A549 (cell line): Measurements from ENCODE around the gene PJVK. TPM values are rescaled to one million over a fixed set of nuclear protein-coding genes. Genes with fewer than 3 reads are reported as not detected.

Experiments used
- ATAC-seq, 2 experiments: fragments of 200-7000 bp in 1 of 2; fragments of >200 bp in 1 of 2; cut with Nextera tagmentation in 1 of 2; cut with Tn5 transposase in 1 of 2; 3 replicates each; pipeline versions ENCODE4 v1.8.0 to v1.9.1; 2018 to 2020; ENCODE audit warnings: mild to moderate bottlenecking in 1 of 2, moderate library complexity in 1 of 2
- CTCF ChIA-PET: fragments of 300-600 bp; sonication (Branson Sonifier 250); formaldehyde crosslinking; extraction: SDS; loops from one replicate; lab custom pipeline; 2021; ENCODE audit warnings: antibody characterized with exemption, inconsistent platforms; lab: Yijun Ruan, JAX
- POLR2A ChIA-PET: fragments of 350-600 bp; formaldehyde crosslinking; extraction: SDS; loops from one replicate; lab custom pipeline; 2021; ENCODE audit warnings: antibody characterized with exemption, inconsistent platforms; lab: Yijun Ruan, JAX
- DNase-seq, 2 experiments: peaks; one replicate each; pipeline versions ENCODE4 v3.0.0 to v3.0.0-alpha.2; 2011 to 2016; ENCODE audit warnings: low read depth in 1 of 2, low spot score in 1 of 2
- FAIRE-seq: peaks from 2 replicates; lab custom pipeline; 2011; peaks lifted over from hg19 to GRCh38; lab: Jason Lieb, UNC
- H3K27ac ChIP-seq, 2 experiments: fragments of >200 bp; sonication (Bioruptor Twin); formaldehyde crosslinking; 3 replicates each; pipeline ENCODE4 v1.5.1; 2016 to 2017
- H3K4me1 ChIP-seq: fragments of >200 bp; sonication (Bioruptor Twin); formaldehyde crosslinking; 3 replicates; pipeline ENCODE4 v1.6.1; 2016
- H3K4me2 ChIP-seq: fragments of >200 bp; sonication (Bioruptor Twin); formaldehyde crosslinking; 3 replicates; pipeline ENCODE4 v1.6.1; 2016
- H3K4me3 ChIP-seq: fragments of >200 bp; sonication (Bioruptor Twin); formaldehyde crosslinking; 3 replicates; pipeline ENCODE4 v1.5.1; 2016
- H3K9me3 ChIP-seq: fragments of >200 bp; sonication (Bioruptor Twin); formaldehyde crosslinking; 3 replicates; pipeline ENCODE4 v1.6.1; 2016
- CBX2 ChIP-seq: fragments of 200-600 bp; sonication (generic); IDR thresholded peaks from 2 replicates; pipeline ENCODE4 v1.6.1; 2016; ENCODE audit warnings: low read depth, mild to moderate bottlenecking, borderline replicate concordance
- CBX8 ChIP-seq: fragments of 200-600 bp; sonication (generic); IDR thresholded peaks from 2 replicates; pipeline ENCODE4 v1.6.1; 2016
- CHD2 ChIP-seq: fragments of 150-350 bp; IDR thresholded peaks from 2 replicates; pipeline ENCODE4 v1.6.1; 2014; ENCODE audit warnings: low read length; ENCODE audit not compliant: partially characterized antibody
- CHD4 ChIP-seq: fragments of 200-600 bp; sonication (generic); IDR thresholded peaks from 2 replicates; pipeline ENCODE4 v1.6.1; 2016; ENCODE audit warnings: antibody characterized with exemption, mild to moderate bottlenecking, borderline replicate concordance
- ESRRA ChIP-seq: fragments of 150-350 bp; IDR thresholded peaks from 2 replicates; pipeline ENCODE4 v1.6.1; 2014; ENCODE audit warnings: mild to moderate bottlenecking, low read length, borderline replicate concordance
- FOSB ChIP-seq: fragments of 250-450 bp; sonication (Bioruptor Pico); IDR thresholded peaks from 2 replicates; pipeline ENCODE4 v1.5.0; 2020; ENCODE audit warnings: mild to moderate bottlenecking, moderate library complexity
- HDAC2 ChIP-seq: fragments of 200-600 bp; sonication (generic); IDR thresholded peaks from 2 replicates; pipeline ENCODE4 v1.6.1; 2016
- HEYL ChIP-seq: fragments of 250-450 bp; sonication (Bioruptor Pico); IDR thresholded peaks from 2 replicates; pipeline ENCODE4 v1.8.0; 2021; ENCODE audit warnings: mild to moderate bottlenecking, moderate library complexity
- JUN ChIP-seq, 2 experiments: fragments of >200 bp; sonication (Bioruptor Twin); formaldehyde crosslinking; IDR thresholded peaks; 2 replicates in 1 of 2; 3 replicates in 1 of 2; pipeline ENCODE4 v1.6.1; 2016 to 2017
- JUNB ChIP-seq: fragments of >200 bp; sonication (Bioruptor Twin); formaldehyde crosslinking; IDR thresholded peaks from 2 replicates; pipeline ENCODE4 v1.6.1; 2016
- KDM1A ChIP-seq: fragments of 200-600 bp; sonication (generic); IDR thresholded peaks from 2 replicates; pipeline ENCODE4 v1.6.1; 2016; ENCODE audit warnings: low read depth, mild to moderate bottlenecking
- MAFK ChIP-seq: fragments of 450-650 bp; IDR thresholded peaks from 2 replicates; pipeline ENCODE4 v1.6.1; 2014; ENCODE audit not compliant: partially characterized antibody
- MYC ChIP-seq: IDR thresholded peaks from 2 replicates; pipeline ENCODE4 v1.6.1; 2012; ENCODE audit warnings: mild to moderate bottlenecking, inconsistent platforms, low read length, improper control_type of control experiment, borderline replicate concordance
- NPAS2 ChIP-seq: fragments of 250-450 bp; sonication (Bioruptor Pico); IDR thresholded peaks from 2 replicates; pipeline ENCODE4 v1.8.0; 2022; ENCODE audit warnings: mild to moderate bottlenecking, moderate library complexity, borderline replicate concordance
- POLR2A ChIP-seq: IDR thresholded peaks from 2 replicates; pipeline ENCODE4 v1.6.1; 2012; ENCODE audit warnings: mild to moderate bottlenecking, low read length
- RARB ChIP-seq: fragments of 250-450 bp; sonication (Bioruptor Pico); IDR thresholded peaks from 2 replicates; pipeline ENCODE4 v1.8.0; 2021; ENCODE audit warnings: mild to moderate bottlenecking, moderate library complexity
- SMC3 ChIP-seq: fragments of >200 bp; sonication (Bioruptor Twin); formaldehyde crosslinking; IDR thresholded peaks from 3 replicates; pipeline ENCODE4 v1.6.1; 2018; ENCODE audit warnings: inconsistent platforms
- SREBF2 ChIP-seq: fragments of 450-650 bp; IDR thresholded peaks from 2 replicates; pipeline ENCODE4 v1.6.1; 2014; ENCODE audit warnings: mild to moderate bottlenecking, moderate library complexity
- TFCP2L1 ChIP-seq: fragments of 250-450 bp; sonication (Bioruptor Pico); IDR thresholded peaks from 2 replicates; pipeline ENCODE4 v1.5.0; 2021; ENCODE audit warnings: mild to moderate bottlenecking
- TP53 ChIP-seq: fragments of 250-450 bp; sonication (Bioruptor Pico); IDR thresholded peaks from 2 replicates; pipeline ENCODE4 v1.5.0; 2021; ENCODE audit warnings: mild to moderate bottlenecking, moderate library complexity
- ZC3H11A ChIP-seq: fragments of 450-650 bp; IDR thresholded peaks from 2 replicates; pipeline ENCODE4 v1.6.1; 2014; ENCODE audit warnings: antibody characterized with exemption, mild to moderate bottlenecking
- ZFP36 ChIP-seq: fragments of 450-650 bp; IDR thresholded peaks from 2 replicates; pipeline ENCODE4 v1.6.1; 2014; ENCODE audit warnings: borderline replicate concordance; ENCODE audit not compliant: partially characterized antibody
- ZSCAN20 ChIP-seq: fragments of 250-450 bp; sonication (Bioruptor Pico); IDR thresholded peaks from 2 replicates; pipeline ENCODE4 v1.8.0; 2022; ENCODE audit warnings: mild to moderate bottlenecking, moderate library complexity
- WGBS: methylation state at CpG from one replicate; pipeline ENCODE4 v1.1.6; 2017; ENCODE audit errors: missing lambda C conversion rate; 5-methylcytosine and 5-hydroxymethylcytosine counted together
- polyA plus RNA-seq, 4 experiments: library from polyadenylated mRNA; depleted of rRNA in 3 of 4; stranded (reverse); fragments of >200 nt; fragmentation: RNase III in 1 of 4; extraction: RNeasy Plus Mini Kit Qiagen cat#74134 plus additional on column Dnase treatment in 1 of 4; gene quantifications; 2 replicates in 3 of 4; 3 replicates in 1 of 4; pipeline ENCODE4 v1.2.3, GENCODE V29; 2011 to 2017
- TF ChIP-seq, protein P1 (sequence below): IDR thresholded peaks from 2 replicates; pipeline ENCODE4 v1.6.1; 2012
- TF ChIP-seq, protein P2 (sequence below): fragments of >200 bp; sonication (Bioruptor Twin); formaldehyde crosslinking; IDR thresholded peaks from 3 replicates; pipeline ENCODE4 v1.6.1; 2016
- TF ChIP-seq, protein P3 (sequence below): fragments of >200 bp; sonication (Bioruptor Twin); formaldehyde crosslinking; IDR thresholded peaks from 2 replicates; pipeline ENCODE4 v1.6.1; 2016
- TF ChIP-seq, protein P4 (sequence below): fragments of 200-600 bp; sonication (generic); IDR thresholded peaks from 2 replicates; pipeline ENCODE4 v1.6.1; 2016; ENCODE audit warnings: antibody characterized with exemption, mild to moderate bottlenecking, moderate library complexity
- TF ChIP-seq, protein P5 (sequence below): fragments of 150-350 bp; IDR thresholded peaks from 2 replicates; pipeline ENCODE4 v1.6.1; 2014; ENCODE audit warnings: low read depth, mild to moderate bottlenecking, low read length

Gene PJVK
- polyA plus RNA-seq, 2 of the 4 experiments (the other 2 are of a cell fraction) = 3.6 to 10.1 TPM

DNA sequence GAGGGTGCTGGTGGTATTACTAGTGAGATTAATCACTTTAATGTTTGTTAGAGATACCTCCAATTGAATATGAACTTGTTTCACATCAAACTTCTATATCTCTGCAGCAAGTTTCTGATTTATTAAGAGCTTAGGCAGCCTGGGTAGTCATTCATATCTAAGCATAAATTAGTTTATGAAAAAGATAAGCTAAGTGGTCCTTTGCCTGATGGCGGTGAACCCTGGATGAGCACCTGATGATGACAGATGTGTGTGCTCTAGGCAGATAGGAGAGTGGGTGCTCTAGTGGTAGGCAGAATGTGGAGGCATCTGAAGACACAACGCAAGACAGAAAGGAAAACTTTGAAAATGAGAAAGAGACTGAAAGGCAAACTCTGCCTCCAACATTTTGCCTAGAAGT lies 22.2 kb downstream of the PJVK start (continued):
- TF ChIP-seq TP53 (CRISPR knock-in tag) = no peak
- TF ChIP-seq MAFK = no peak
- TF ChIP-seq, protein P1, sequence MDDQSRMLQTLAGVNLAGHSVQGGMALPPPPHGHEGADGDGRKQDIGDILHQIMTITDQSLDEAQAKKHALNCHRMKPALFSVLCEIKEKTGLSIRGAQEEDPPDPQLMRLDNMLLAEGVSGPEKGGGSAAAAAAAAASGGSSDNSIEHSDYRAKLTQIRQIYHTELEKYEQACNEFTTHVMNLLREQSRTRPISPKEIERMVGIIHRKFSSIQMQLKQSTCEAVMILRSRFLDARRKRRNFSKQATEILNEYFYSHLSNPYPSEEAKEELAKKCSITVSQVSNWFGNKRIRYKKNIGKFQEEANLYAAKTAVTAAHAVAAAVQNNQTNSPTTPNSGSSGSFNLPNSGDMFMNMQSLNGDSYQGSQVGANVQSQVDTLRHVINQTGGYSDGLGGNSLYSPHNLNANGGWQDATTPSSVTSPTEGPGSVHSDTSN = no peak
- TF ChIP-seq, protein P2, sequence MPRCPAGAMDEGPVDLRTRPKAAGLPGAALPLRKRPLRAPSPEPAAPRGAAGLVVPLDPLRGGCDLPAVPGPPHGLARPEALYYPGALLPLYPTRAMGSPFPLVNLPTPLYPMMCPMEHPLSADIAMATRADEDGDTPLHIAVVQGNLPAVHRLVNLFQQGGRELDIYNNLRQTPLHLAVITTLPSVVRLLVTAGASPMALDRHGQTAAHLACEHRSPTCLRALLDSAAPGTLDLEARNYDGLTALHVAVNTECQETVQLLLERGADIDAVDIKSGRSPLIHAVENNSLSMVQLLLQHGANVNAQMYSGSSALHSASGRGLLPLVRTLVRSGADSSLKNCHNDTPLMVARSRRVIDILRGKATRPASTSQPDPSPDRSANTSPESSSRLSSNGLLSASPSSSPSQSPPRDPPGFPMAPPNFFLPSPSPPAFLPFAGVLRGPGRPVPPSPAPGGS = no peak
- TF ChIP-seq JUN (IDR thresholded peaks at IDR 0.05) = no peak
- no peak for TF ChIP-seq FOSB

DNA sequence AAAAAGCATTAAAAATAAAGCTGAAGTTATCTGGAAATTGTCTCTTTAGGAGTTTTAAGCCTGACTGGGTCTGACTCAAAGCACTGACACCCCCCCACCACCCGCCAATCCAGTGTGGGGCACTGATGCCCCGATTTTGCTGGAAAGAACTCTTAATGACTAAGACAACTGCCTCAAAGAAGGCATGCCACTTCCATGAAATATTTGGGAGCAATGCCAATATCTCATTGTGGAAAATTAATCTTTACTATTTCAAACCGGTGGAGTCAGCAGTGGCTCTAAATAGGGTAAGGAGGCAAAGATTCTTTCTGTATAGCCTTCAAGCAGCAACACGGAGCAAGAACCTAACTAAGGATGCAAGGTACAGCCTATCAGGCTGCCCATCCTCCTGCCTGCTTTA lies 22.8 kb downstream of the PJVK start:
- FAIRE-seq = no peak
- ChIA-PET POLR2A (interaction anchor here (0.9 kb wide), 1 partner anchor 23 kb away, joined by 4 read pairs; the partner anchor contains the start of genes PJVK and PRKRA), CTCF (no interaction called here)
- no peak overlapping the region for H3K27ac ChIP-seq
- WGBS = 62% methylated on average over 4 of the region's 4 CpGs
- no peak overlapping the region for H3K4me2 ChIP-seq
- H3K4me3 ChIP-seq = no peak overlapping the region
- no peaks in the 10 kb centered on the region for H3K9me3 ChIP-seq
- no peak for DNase-seq
- ATAC-seq = no peak
- TF ChIP-seq MAFK (no peak), ZSCAN20 (CRISPR knock-in tag) (no peak), CHD2 (no peak), POLR2A (no peak), RARB (CRISPR knock-in tag) (no peak), KDM1A (no peak), HEYL (no peak), TP53 (CRISPR knock-in tag) (no peak), ZC3H11A (no peak), NPAS2 (CRISPR knock-in tag) (no peak)
- peaks cover 14% of the 10 kb centered on the region for H3K4me1 ChIP-seq

DNA sequence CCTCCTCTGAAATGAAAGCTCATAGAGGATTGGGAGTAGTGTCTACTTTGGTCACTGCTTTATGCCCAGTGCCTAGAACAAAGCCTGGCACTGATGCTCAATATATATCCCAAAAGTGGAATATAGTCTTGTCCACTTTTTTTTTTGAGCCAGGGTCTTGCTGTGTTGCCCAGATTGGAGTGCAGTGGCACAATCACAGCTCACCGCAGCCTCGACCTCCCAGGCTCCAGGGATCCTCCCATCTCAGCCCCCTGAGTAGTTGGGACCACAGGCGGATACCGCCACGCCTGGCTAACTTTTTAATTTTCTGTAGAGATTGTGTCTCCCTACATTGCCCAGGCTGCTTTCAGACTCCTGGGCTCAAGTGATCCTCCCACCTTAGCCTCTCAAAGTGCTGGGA lies 23.4 kb downstream of the PJVK start:
- no peak for FAIRE-seq
- no peak for DNase-seq
- CTCF ChIA-PET = interaction anchor here (0.7 to 2.1 kb wide), 2 partner anchors 24 to 351 kb away, joined by 3 to 4 read pairs; no protein-coding TSS in a partner anchor
- no peak for ATAC-seq
- 94% methylated on average over 5 of the region's 5 CpGs for WGBS
- no peak overlapping the region for H3K4me2 ChIP-seq
- H3K4me1 ChIP-seq = peaks cover 18% of the 10 kb centered on the region
- no peaks in the 10 kb centered on the region for H3K9me3 ChIP-seq
- no peak overlapping the region for H3K4me3 ChIP-seq
- TF ChIP-seq ZFP36 (no peak), CBX2 (no peak), SMC3 (no peak), CHD4 (no peak), TFCP2L1 (CRISPR knock-in tag) (no peak), JUNB (no peak), TP53 (CRISPR knock-in tag) (no peak), RARB (CRISPR knock-in tag) (no peak), ESRRA (no peak), HDAC2 (no peak), ZC3H11A (no peak), CBX8 (no peak), SREBF2 (no peak), HEYL (no peak), MYC (no peak)
- TF ChIP-seq, protein P3, sequence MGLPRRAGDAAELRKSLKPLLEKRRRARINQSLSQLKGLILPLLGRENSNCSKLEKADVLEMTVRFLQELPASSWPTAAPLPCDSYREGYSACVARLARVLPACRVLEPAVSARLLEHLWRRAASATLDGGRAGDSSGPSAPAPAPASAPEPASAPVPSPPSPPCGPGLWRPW = no peak
- TF ChIP-seq, protein P4, sequence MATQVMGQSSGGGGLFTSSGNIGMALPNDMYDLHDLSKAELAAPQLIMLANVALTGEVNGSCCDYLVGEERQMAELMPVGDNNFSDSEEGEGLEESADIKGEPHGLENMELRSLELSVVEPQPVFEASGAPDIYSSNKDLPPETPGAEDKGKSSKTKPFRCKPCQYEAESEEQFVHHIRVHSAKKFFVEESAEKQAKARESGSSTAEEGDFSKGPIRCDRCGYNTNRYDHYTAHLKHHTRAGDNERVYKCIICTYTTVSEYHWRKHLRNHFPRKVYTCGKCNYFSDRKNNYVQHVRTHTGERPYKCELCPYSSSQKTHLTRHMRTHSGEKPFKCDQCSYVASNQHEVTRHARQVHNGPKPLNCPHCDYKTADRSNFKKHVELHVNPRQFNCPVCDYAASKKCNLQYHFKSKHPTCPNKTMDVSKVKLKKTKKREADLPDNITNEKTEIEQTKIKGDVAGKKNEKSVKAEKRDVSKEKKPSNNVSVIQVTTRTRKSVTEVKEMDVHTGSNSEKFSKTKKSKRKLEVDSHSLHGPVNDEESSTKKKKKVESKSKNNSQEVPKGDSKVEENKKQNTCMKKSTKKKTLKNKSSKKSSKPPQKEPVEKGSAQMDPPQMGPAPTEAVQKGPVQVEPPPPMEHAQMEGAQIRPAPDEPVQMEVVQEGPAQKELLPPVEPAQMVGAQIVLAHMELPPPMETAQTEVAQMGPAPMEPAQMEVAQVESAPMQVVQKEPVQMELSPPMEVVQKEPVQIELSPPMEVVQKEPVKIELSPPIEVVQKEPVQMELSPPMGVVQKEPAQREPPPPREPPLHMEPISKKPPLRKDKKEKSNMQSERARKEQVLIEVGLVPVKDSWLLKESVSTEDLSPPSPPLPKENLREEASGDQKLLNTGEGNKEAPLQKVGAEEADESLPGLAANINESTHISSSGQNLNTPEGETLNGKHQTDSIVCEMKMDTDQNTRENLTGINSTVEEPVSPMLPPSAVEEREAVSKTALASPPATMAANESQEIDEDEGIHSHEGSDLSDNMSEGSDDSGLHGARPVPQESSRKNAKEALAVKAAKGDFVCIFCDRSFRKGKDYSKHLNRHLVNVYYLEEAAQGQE = no peak
- TF ChIP-seq, protein P5, sequence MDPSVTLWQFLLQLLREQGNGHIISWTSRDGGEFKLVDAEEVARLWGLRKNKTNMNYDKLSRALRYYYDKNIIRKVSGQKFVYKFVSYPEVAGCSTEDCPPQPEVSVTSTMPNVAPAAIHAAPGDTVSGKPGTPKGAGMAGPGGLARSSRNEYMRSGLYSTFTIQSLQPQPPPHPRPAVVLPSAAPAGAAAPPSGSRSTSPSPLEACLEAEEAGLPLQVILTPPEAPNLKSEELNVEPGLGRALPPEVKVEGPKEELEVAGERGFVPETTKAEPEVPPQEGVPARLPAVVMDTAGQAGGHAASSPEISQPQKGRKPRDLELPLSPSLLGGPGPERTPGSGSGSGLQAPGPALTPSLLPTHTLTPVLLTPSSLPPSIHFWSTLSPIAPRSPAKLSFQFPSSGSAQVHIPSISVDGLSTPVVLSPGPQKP = no peak
- POLR2A ChIA-PET = no interaction called here
- no peak overlapping the region for H3K27ac ChIP-seq
